Esophagus muscularis mucosa (tissue), 3 donors: ENCODE data around the gene TDRD1.

ENCODE experiments used
- POLR2AphosphoS5 ChIP-seq, 2 donors: sonication (generic); formaldehyde crosslinking; IDR thresholded peaks; one replicate each; pipeline ENCODE4 v1.6.1; 2017; ENCODE audit warnings: antibody characterized with exemption in 2 of 2
- TF ChIP-seq, protein P1 (sequence below), 3 experiments: fragments of 200-600 bp in 2 of 3; fragments of 450-650 bp in 1 of 3; sonication (generic) in 2 of 3; IDR thresholded peaks; one replicate each; pipeline ENCODE4 v1.5.1; 2017 to 2019; ENCODE audit warnings: antibody characterized with exemption in 3 of 3, mild to moderate bottlenecking in 2 of 3, moderate library complexity in 1 of 3

DNA sequence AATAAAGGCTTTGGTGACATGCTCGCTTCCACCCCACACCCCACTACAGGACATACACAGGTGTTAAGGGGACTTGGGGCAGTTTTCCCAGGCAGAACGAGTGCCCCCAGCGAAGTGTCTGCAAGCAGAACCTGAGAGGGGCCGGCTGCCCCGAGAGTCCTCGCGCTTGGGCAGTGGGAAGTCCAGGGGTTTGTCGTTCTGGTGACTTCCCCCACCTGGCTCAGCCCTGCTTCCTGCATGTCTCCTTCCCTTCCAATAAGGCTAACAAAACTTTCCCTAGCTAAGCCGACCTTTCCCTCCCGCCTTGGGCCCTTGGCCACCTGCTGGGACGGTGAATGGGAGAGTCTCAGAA lies 60.8 kb downstream of the TDRD1 start:
- TF ChIP-seq, protein P1, sequence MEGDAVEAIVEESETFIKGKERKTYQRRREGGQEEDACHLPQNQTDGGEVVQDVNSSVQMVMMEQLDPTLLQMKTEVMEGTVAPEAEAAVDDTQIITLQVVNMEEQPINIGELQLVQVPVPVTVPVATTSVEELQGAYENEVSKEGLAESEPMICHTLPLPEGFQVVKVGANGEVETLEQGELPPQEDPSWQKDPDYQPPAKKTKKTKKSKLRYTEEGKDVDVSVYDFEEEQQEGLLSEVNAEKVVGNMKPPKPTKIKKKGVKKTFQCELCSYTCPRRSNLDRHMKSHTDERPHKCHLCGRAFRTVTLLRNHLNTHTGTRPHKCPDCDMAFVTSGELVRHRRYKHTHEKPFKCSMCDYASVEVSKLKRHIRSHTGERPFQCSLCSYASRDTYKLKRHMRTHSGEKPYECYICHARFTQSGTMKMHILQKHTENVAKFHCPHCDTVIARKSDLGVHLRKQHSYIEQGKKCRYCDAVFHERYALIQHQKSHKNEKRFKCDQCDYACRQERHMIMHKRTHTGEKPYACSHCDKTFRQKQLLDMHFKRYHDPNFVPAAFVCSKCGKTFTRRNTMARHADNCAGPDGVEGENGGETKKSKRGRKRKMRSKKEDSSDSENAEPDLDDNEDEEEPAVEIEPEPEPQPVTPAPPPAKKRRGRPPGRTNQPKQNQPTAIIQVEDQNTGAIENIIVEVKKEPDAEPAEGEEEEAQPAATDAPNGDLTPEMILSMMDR (IDR thresholded peaks at IDR 0.05): no peak
- TF ChIP-seq POLR2AphosphoS5 (IDR thresholded peaks at IDR 0.05): no peak
